RWPE1 (cell line): ENCODE data around the gene CPN2.

ENCODE experiments used
- CTCF ChIA-PET: fragments of 350-600 bp; sonication (Branson Sonifier 250); formaldehyde crosslinking; extraction: SDS; loops from one replicate; lab custom pipeline; 2021; lab: Yijun Ruan, JAX
- POLR2A ChIA-PET: fragments of 400-600 bp; formaldehyde crosslinking; extraction: SDS; loops from one replicate; lab custom pipeline; 2020; ENCODE audit warnings: antibody characterized with exemption; ENCODE audit not compliant: low non-redundant PET; lab: Yijun Ruan, JAX
- DNase-seq: peaks from one replicate; pipeline ENCODE4 v3.0.0; 2012; ENCODE audit warnings: low spot score
- H3K27ac ChIP-seq: fragments of 450-650 bp; 2 replicates; pipeline ENCODE4 v1.5.1; 2017
- CTCF ChIP-seq: fragments of 450-650 bp; conservative IDR thresholded peaks from 2 replicates; pipeline ENCODE4 v1.5.1; 2017; ENCODE audit warnings: low read depth, mild to moderate bottlenecking

CPN2 gene

GRCh38 chr3:194330160-194330559, 21.0 kb downstream of the CPN2 start:
- peak overlapping the region; percentile 92 for H3K27ac ChIP-seq
- no peak for DNase-seq
- TF ChIP-seq CTCF: no peak
- ChIA-PET POLR2A (no interaction called here), CTCF (interaction anchor here (0.9 to 1.5 kb wide), 3 partner anchors 13 to 549 kb away, joined by 4 to 6 read pairs (median 5); no protein-coding TSS in a partner anchor)

- no peak for TF ChIP-seq CTCF
- CTCF ChIA-PET: interaction anchor here (1.5 kb wide), 1 partner anchor 14 kb away, joined by 6 read pairs; no protein-coding TSS in a partner anchor
- POLR2A ChIA-PET: no interaction called here
- peak overlapping the region; percentile 92 for H3K27ac ChIP-seq
- no peak for DNase-seq
Observed at GRCh38 chr3:194329583-194329965, 21.6 kb downstream of the CPN2 start.

GRCh38 chr3:194328942-194329582, 22.1 kb downstream of the CPN2 start:
- H3K27ac ChIP-seq: peak overlapping the region; percentile 99
- ChIA-PET CTCF (interaction anchor here (0.5 to 1.4 kb wide), 2 partner anchors 10 to 14 kb away, joined by 3 to 4 read pairs; no protein-coding TSS in a partner anchor), POLR2A (no interaction called here)
- no peak for TF ChIP-seq CTCF
- DNase-seq: no peak

GRCh38 chr3:194328053-194328657, 23.0 kb downstream of the CPN2 start:
- TF ChIP-seq CTCF: no peak
- peak overlapping the region; percentile 99 for H3K27ac ChIP-seq
- DNase-seq: peak; percentile 75
- ChIA-PET POLR2A (no interaction called here), CTCF (interaction anchor here (1.0 to 1.4 kb wide), 2 partner anchors 15 to 547 kb away, joined by 4 read pairs; no protein-coding TSS in a partner anchor)

GRCh38 chr3:194327218-194328052, 23.7 kb downstream of the CPN2 start:
- TF ChIP-seq CTCF: no peak
- DNase-seq: no peak
- CTCF ChIA-PET: interaction anchor here (1.0 to 1.4 kb wide), 2 partner anchors 16 to 546 kb away, joined by 4 read pairs; no protein-coding TSS in a partner anchor
- H3K27ac ChIP-seq: peak overlapping the region; percentile 99
- POLR2A ChIA-PET: no interaction called here

- POLR2A ChIA-PET: no interaction called here
- no peak for TF ChIP-seq CTCF
- DNase-seq: no peak
- peak overlapping the region; percentile 99 for H3K27ac ChIP-seq
- CTCF ChIA-PET: no interaction called here
Observed at GRCh38 chr3:194326968-194327217, 24.2 kb downstream of the CPN2 start.
